ENCODE data around the gene OMP. TPM values are rescaled to one million over a fixed set of nuclear protein-coding genes. Genes with fewer than 3 reads are reported as not detected.

OMP gene
- total RNA-seq, 1 donor = not detected

DNA sequence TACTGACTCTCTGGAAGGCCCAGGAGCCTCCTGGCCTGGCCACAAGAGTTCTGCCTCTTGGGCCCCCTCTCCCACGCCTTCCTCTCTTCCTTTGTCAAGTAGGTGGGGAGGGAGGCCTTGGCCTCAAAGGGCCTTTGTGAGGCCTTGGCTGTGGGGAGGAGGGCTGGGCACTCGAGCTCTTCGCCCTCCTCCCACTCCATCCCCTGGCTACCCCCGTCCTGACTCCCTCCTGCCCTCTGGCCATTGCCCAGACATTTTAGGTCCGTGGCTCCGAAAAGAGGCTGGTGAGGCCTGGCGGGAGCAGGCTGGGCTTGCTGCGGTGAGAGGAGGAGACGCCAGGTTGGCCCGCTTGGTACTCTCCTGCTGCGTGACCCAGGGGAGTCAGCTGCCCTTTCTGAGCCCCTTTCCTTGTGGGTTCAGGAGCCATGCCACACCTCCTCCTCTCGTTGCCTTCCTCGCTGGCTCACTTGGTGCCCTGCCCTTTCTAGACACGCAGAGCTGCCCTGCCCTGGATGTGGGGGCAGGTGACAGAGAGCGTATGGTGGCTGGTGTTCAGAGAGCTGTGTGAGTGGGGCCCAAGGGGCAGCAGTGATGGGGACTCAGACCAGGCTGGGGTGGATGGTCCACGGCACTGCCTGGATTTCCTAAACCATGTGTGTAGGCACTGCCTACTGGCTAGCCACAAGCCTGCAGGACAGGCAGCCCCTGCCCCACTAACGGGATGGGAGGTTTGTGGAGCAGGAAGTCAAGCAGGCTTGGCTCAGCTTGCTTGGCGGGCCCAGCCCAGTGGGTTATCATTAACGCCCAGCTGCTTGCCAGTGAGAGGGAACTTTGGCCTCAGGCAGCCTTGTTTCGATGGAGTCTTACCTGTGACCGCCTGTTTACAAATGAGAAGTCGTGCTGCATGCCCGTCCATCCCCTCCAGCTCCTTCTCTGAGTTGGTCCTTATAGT is 15.8 kb upstream of the OMP start:
- no peak overlapping the region for H3K4me3 ChIP-seq (ENCODE audit: low read depth, low read length)

DNA sequence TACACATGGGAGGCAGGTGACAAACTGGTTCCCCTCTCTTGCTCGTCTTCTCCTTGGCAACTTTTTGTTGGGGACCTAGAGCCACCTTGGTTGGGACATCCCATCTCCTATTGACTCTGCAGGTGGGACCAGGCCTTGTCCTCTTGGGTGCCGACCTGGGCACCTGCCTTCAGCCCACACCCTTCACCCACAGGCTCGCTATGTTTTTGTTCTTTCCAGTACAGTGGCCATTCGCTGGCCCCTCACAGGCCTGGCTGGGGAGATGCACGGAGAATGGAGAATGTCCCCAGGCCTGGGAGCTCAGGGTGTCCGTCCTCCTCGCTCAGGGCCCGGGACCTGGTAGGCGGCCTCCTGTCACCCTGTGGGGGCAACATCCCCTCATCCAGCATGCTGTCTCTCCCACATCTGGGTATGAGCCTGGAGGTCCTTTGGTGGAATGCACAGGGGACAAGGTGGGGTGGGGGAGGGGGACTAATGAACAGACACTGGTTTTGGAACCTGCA is 14.9 kb upstream of the OMP start:
- no peak for DNase-seq (ENCODE audit: low read depth)
- TF ChIP-seq, protein P1, sequence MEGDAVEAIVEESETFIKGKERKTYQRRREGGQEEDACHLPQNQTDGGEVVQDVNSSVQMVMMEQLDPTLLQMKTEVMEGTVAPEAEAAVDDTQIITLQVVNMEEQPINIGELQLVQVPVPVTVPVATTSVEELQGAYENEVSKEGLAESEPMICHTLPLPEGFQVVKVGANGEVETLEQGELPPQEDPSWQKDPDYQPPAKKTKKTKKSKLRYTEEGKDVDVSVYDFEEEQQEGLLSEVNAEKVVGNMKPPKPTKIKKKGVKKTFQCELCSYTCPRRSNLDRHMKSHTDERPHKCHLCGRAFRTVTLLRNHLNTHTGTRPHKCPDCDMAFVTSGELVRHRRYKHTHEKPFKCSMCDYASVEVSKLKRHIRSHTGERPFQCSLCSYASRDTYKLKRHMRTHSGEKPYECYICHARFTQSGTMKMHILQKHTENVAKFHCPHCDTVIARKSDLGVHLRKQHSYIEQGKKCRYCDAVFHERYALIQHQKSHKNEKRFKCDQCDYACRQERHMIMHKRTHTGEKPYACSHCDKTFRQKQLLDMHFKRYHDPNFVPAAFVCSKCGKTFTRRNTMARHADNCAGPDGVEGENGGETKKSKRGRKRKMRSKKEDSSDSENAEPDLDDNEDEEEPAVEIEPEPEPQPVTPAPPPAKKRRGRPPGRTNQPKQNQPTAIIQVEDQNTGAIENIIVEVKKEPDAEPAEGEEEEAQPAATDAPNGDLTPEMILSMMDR (IDR thresholded peaks at IDR 0.05; ENCODE audit: insufficient read depth, low read depth, low read length) = no peak

More for the DNA sequence above, 15.8 kb upstream of the OMP start:
- no peak for DNase-seq (ENCODE audit: low read depth)
- TF ChIP-seq, protein P1 (IDR thresholded peaks at IDR 0.05; ENCODE audit: insufficient read depth, low read depth, low read length) = no peak

DNA sequence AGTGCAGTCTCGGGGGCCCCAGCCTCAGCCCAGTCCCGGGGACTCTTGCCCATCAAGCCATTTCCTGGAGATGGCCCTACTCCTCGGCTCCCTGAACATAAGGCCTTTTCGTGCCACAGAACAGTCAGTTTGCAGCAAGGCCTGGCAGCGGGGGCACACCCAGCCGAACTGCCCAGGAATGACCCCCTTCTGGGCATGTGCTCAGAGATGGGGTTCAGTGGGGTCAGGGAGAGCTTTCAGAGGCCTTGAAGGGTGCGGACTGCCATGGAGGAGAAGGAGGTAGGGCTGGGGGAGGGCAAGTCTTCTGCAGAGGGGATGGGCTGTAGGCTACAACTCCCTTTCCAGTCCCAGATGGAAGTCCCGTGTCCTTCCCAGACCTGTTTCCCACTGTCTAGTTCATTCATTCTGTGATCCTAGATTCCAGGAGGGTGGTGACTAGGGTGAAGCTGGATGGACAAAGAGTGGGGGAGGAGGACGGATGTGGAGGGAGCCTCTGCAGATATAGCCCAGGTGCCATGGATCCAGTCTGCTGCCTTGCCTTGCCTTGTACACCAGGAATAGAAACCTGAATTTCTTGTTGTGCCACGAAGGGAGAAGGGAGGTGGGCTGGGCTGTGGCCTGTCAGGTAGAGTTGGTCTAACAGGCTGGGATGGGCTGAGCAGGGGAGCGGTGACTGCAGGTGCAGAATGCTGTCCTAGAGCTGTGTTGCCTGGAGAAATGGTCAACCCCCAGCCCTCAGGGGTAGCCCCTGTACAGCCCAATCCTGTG is 14.2 kb upstream of the OMP start:
- TF ChIP-seq, protein P1 (IDR thresholded peaks at IDR 0.05; ENCODE audit: insufficient read depth, low read depth, low read length) = no peak
- H3K4me3 ChIP-seq (ENCODE audit: low read depth, low read length) = no peak overlapping the region
- no peak for DNase-seq (ENCODE audit: low read depth)

More for the DNA sequence above, 14.9 kb upstream of the OMP start:
- H3K4me3 ChIP-seq (ENCODE audit: low read depth, low read length) = no peak overlapping the region

DNA sequence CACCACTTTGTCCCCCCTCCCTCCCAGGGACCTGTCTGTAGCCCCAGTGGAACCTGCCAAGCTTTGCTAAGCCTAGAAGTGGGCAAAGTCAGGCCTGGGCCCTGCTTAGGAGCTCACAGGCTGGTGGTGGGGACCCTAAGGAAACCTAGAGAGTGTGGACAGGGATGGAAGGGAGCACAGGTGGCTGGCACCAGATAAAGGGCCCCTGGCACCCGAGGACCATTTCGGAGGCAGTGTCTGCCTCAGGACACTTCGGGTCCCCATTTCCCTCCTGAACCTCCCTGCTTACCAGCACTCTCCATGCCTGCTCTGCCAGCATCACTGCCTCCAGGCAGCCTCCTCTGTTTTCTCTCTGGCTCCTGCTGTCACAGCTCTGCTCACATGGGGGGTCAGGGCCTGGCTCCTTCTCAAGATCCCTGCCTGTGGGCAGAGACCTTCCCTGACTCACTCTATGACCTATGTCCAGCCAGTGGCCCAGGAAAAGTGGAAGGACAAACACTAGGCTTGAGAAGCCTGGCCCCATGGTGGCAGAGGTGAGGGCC is 13.6 kb upstream of the OMP start:
- DNase-seq (ENCODE audit: low read depth) = no peak
- TF ChIP-seq, protein P1 (IDR thresholded peaks at IDR 0.05; ENCODE audit: insufficient read depth, low read depth, low read length) = no peak
- no peak overlapping the region for H3K4me3 ChIP-seq (ENCODE audit: low read depth, low read length)

DNA sequence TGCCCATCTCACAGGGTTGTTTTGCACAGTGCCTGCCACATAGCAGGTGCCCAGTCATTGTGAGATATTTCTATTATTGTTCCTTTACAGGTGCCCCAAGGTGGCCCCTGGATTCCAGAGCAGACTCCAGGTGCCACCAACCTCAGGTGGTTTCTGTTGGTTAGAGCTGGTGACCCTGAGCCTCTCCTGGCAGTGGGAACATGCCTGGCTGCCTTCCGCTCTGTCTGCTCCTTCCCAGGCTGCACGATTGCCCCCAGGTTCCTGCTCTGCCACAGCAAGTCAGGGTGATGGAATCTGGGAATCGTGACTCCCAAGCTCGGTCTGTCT is 12.6 kb upstream of the OMP start:
- no peak overlapping the region for H3K4me3 ChIP-seq (ENCODE audit: low read depth, low read length)
- DNase-seq (ENCODE audit: low read depth) = no peak
- TF ChIP-seq, protein P1 (IDR thresholded peaks at IDR 0.05; ENCODE audit: insufficient read depth, low read depth, low read length) = no peak

DNA sequence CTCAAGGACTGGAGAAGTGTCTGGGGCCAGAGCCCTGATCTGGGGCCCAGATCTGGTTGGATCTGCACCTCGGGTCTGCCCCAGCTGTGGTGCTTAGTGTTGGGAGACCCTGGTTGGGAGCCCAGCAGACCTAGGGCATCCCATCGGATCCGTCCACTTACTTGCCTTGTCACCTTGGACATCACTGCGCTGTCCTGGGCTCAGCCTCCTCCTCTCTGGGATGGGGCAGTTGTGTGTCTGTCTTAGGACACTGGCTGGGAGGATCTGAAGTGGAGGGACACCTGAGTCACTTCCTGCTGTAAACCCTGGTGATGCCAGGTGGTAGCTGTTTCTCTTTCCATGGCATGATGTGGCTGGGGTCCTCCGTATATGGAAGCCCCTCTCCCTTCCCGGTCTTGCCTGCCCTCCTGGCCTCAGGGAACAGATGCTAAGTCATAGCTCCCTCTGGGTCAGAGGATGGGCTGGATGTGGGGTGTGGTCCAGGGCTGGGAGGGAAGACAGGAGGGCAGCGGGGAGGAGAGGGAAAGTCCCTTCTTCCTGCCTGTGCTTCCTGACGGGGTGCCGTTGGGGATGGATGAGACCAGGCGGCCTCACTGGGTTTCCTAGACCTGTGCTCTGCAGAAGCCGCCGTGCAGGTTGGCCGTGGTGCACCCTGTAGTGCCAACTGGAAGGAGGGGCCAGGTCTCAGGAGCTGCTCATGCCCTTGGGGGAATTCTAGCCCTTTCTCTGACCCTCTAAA is 12.1 kb upstream of the OMP start:
- TF ChIP-seq, protein P1 (IDR thresholded peaks at IDR 0.05; ENCODE audit: insufficient read depth, low read depth, low read length) = no peak
- DNase-seq (ENCODE audit: low read depth) = no peak
- no peak overlapping the region for H3K4me3 ChIP-seq (ENCODE audit: low read depth, low read length)
